Right lung (tissue), 5 donors: ENCODE measurements around the gene GIMD1. TPM values are rescaled to one million over a fixed set of nuclear protein-coding genes. Genes with fewer than 3 reads are reported as not detected.

Source experiments
- DNase-seq, 2 donors: peaks; one replicate each; pipeline ENCODE4 v3.0.0-alpha.2; 2013
- polyA plus RNA-seq, 5 donors: library from polyadenylated mRNA; unstranded; fragments of 120-200 nt; gene quantifications; one replicate each; pipeline versions ENCODE4 v1.2.1 to v1.2.3, GENCODE V29; 2013; ENCODE audit warnings: inconsistent platforms in 1 of 5, low replicate concordance in 1 of 5; ENCODE audit not compliant: insufficient read length in 5 of 5, insufficient read depth in 1 of 5

Gene GIMD1
- polyA plus RNA-seq, 5 donors, result not detected

DNA sequence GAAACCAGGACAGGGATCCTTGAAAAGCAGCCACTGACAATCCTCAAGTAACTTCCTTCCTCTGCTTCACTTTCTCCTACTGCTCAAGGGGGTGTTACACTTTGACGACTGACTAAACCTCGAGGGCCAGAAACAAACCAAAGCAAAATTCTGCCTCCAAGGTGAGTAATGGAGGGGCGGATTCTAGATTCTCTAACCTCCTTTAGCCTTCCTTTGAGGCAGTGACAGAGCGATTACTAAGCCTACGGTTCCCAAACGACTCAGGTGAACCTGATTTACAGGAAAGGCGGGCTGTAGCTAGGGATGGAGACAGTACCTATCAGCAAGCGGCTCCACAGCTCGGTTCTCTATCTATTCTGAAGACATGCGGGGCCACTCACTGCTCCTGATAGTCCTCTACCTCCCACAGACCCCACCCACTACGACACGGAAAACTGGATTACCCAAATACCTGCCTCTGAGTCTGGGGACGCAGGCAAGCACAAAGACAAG is 53.1 kb downstream of the GIMD1 start:
- DNase-seq, result no peak

GRCh38 chr4:106314960-106315359 is 53.6 kb downstream of the GIMD1 start:
- no peak for DNase-seq

GRCh38 chr4:106312997-106313522 is 55.5 kb downstream of the GIMD1 start:
- no peak for DNase-seq

DNA sequence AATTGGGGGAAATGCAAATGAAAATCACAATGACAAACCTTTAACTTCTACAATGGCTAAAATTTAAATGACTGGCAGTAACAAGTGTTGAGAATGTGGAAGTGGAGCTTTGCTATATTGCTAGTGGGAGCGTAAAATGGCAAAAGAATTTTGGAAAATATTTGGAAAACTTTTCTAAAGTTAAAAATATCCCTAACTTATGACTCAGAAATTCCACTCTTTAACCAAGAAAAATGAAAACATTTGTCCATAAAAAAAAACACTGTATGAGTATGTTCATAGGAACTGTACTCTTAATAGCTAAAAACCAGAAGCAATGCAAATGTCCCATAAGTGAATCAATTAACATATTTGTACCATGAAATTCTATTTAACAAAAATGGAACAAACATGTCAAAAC is 56.2 kb downstream of the GIMD1 start:
- DNase-seq, result no peak

Other genes starting within 250 kb of the GIMD1 start
- gene TBCK, start 52.6 kb downstream of the GIMD1 start, polyA plus RNA-seq, result 10 to 100 TPM; 31.0 to 66.2 (median 56.1) TPM
- 10 to 100 TPM; 50.1 to 62.4 (median 57.8) TPM for gene AIMP1, start 52.2 kb downstream of the GIMD1 start, polyA plus RNA-seq